GM23338 (cell line): ENCODE results near the gene KCNJ10. TPM values are rescaled to one million over a fixed set of nuclear protein-coding genes. Genes with fewer than 3 reads are reported as not detected.

ENCODE experiments used
- ATAC-seq: fragments of 200-7000 bp; cut with Tn5 transposase; 3 replicates; pipeline ENCODE4 v1.9.1; 2020
- DNase-seq: peaks from one replicate; pipeline ENCODE4 v3.0.0-alpha.2; 2015; ENCODE audit warnings: low spot score
- H2AFZ ChIP-seq: fragments of 200-600 bp; sonication (generic); 2 replicates; pipeline ENCODE4 v1.8.0; 2016; ENCODE audit warnings: antibody characterized with exemption, mild to moderate bottlenecking, moderate library complexity
- H3F3A ChIP-seq: fragments of 200-600 bp; sonication (generic); replicated peaks from 2 replicates; pipeline ENCODE4 v1.8.0; 2017; ENCODE audit warnings: antibody characterized with exemption, mixed run types, low read depth
- H3K27ac ChIP-seq: fragments of 200-600 bp; sonication (generic); 2 replicates; pipeline ENCODE4 v1.6.1; 2016; ENCODE audit warnings: low read depth
- H3K27me3 ChIP-seq: fragments of 200-600 bp; sonication (generic); 2 replicates; pipeline ENCODE4 v1.8.0; 2016; ENCODE audit warnings: mild to moderate bottlenecking, mixed run types, moderate library complexity; ENCODE audit not compliant: insufficient read depth
- H3K36me3 ChIP-seq: fragments of 200-600 bp; sonication (generic); 2 replicates; pipeline ENCODE4 v1.8.0; 2016; ENCODE audit warnings: mild to moderate bottlenecking; ENCODE audit not compliant: insufficient read depth
- H3K4me1 ChIP-seq: fragments of 200-600 bp; sonication (generic); 2 replicates; pipeline ENCODE4 v1.8.0; 2016; ENCODE audit warnings: mild to moderate bottlenecking, moderate library complexity; ENCODE audit not compliant: insufficient read depth
- H3K4me2 ChIP-seq: fragments of 200-600 bp; sonication (generic); 2 replicates; pipeline ENCODE4 v1.7.1; 2017; ENCODE audit warnings: mixed run types
- H3K4me3 ChIP-seq: fragments of 200-600 bp; sonication (generic); 2 replicates; pipeline ENCODE4 v1.6.1; 2016; ENCODE audit warnings: mixed run types
- H3K79me2 ChIP-seq: fragments of 200-600 bp; sonication (generic); replicated peaks from 2 replicates; pipeline ENCODE4 v1.8.0; 2017; ENCODE audit warnings: mild to moderate bottlenecking; ENCODE audit not compliant: insufficient read depth
- H3K9me2 ChIP-seq: fragments of 200-600 bp; sonication (generic); 2 replicates; pipeline ENCODE4 v1.8.0; 2017; ENCODE audit not compliant: insufficient read depth
- H4K20me1 ChIP-seq: fragments of 200-600 bp; sonication (generic); replicated peaks from 2 replicates; pipeline ENCODE4 v1.8.0; 2017; ENCODE audit warnings: mild to moderate bottlenecking; ENCODE audit not compliant: insufficient read depth
- H3K27ac Mint-ChIP-seq: 2 replicates; pipeline ENCODE4 v1.8.0; 2020; ENCODE audit warnings: inconsistent platforms, mild to moderate bottlenecking, moderate library complexity, mixed read lengths
- H3K27me3 Mint-ChIP-seq: 3 replicates; pipeline ENCODE4 v1.8.0; 2022; ENCODE audit warnings: low read depth, mild to moderate bottlenecking, moderate library complexity, mixed read lengths, inconsistent platforms; ENCODE audit not compliant: insufficient read depth, poor library complexity
- H3K36me3 Mint-ChIP-seq: 3 replicates; pipeline ENCODE4 v1.8.0; 2021; ENCODE audit warnings: low read depth, mild to moderate bottlenecking, inconsistent platforms, moderate library complexity, mixed read lengths
- H3K4me1 Mint-ChIP-seq: 3 replicates; pipeline ENCODE4 v1.8.0; 2020; ENCODE audit warnings: mild to moderate bottlenecking, inconsistent platforms, mixed read lengths
- H3K4me3 Mint-ChIP-seq: 3 replicates; pipeline ENCODE4 v1.8.0; 2021; ENCODE audit warnings: moderate library complexity, mild to moderate bottlenecking, inconsistent platforms, mixed read lengths
- H3K9me3 Mint-ChIP-seq: 3 replicates; pipeline ENCODE4 v1.8.0; 2020; ENCODE audit warnings: moderate library complexity, mild to moderate bottlenecking, inconsistent platforms, mixed read lengths
- ETS1 ChIP-seq: IDR thresholded peaks from 2 replicates; pipeline ENCODE4 v1.6.1; 2016; ENCODE audit warnings: antibody characterized with exemption
- EZH2 ChIP-seq: fragments of 200-600 bp; sonication (generic); IDR thresholded peaks from one replicate; pipeline ENCODE4 v1.8.0; 2017; ENCODE audit warnings: antibody characterized with exemption, mild to moderate bottlenecking, low read depth; ENCODE audit not compliant: unreplicated experiment
- JUNB ChIP-seq: IDR thresholded peaks from one replicate; pipeline ENCODE4 v1.6.1; 2016; ENCODE audit warnings: antibody characterized with exemption; ENCODE audit not compliant: unreplicated experiment
- REST ChIP-seq: IDR thresholded peaks from one replicate; pipeline ENCODE4 v1.6.1; 2018; ENCODE audit warnings: antibody characterized with exemption; ENCODE audit not compliant: unreplicated experiment
- STAT1 ChIP-seq: IDR thresholded peaks from one replicate; pipeline ENCODE4 v1.6.1; 2016; ENCODE audit warnings: antibody characterized with exemption; ENCODE audit not compliant: unreplicated experiment
- ZNF114 ChIP-seq: fragments of 250-450 bp; sonication (Bioruptor Pico); IDR thresholded peaks from 2 replicates; pipeline ENCODE4 v1.5.0; 2020; ENCODE audit warnings: mild to moderate bottlenecking, moderate library complexity
- ZNF462 ChIP-seq: fragments of 250-450 bp; sonication (Bioruptor Pico); IDR thresholded peaks from 2 replicates; pipeline ENCODE4 v1.5.0; 2020; ENCODE audit warnings: mild to moderate bottlenecking, moderate library complexity
- polyA plus RNA-seq: library from polyadenylated mRNA; unstranded; fragments of >200 nt; fragmentation: Nextera tagmentation; extraction: Ambion mirVana; gene quantifications from 2 replicates; pipeline ENCODE4 v1.2.1, GENCODE V29; 2016
- total RNA-seq: library from RNA; depleted of rRNA; stranded (reverse); fragments of >200 nt; shearing (Covaris generic); gene quantifications from 2 replicates; pipeline ENCODE4 v1.2.3, GENCODE V29; 2014

KCNJ10 gene
- total and polyA plus RNA-seq, 2 experiments from 2014 or later = 1.4 to 2.8 TPM

- peaks cover 10% of the 10 kb centered on the region for H3K4me1 Mint-ChIP-seq
Observed at GRCh38 chr1:159949981-159950381, 120.0 kb downstream of the KCNJ10 start.

More at GRCh38 chr1:159949981-159950381, 120.0 kb downstream of the KCNJ10 start:
- H3K36me3 Mint-ChIP-seq = no peaks in the 10 kb centered on the region
- Histone ChIP-seq H3K36me3 (no peaks in the 10 kb centered on the region), H3K27me3 (no peaks in the 10 kb centered on the region), H2AFZ (no peak overlapping the region), H3F3A (no peaks in the 10 kb centered on the region), H3K4me3 (no peak overlapping the region), H3K79me2 (0 out of 2 replicates have a peak, but pooled peaks cover under 1% of the 10 kb centered on the region), H4K20me1 (no peaks in the 10 kb centered on the region), H3K4me1 (peaks cover 8% of the 10 kb centered on the region), H3K4me2 (no peak overlapping the region), H3K27ac (no peak overlapping the region), H3K9me2 (peaks cover 11% of the 10 kb centered on the region)
- TF ChIP-seq EZH2 (no peak), REST (no peak), JUNB (no peak), ETS1 (no peak), STAT1 (no peak), ZNF114 (CRISPR knock-in tag) (no peak), ZNF462 (CRISPR knock-in tag) (no peak)
- no peak overlapping the region for H3K27ac Mint-ChIP-seq
- DNase-seq = no peak
- H3K4me3 Mint-ChIP-seq = no peak overlapping the region
- H3K9me3 Mint-ChIP-seq = no peaks in the 10 kb centered on the region
- ATAC-seq = no peak
- peaks cover 9% of the 10 kb centered on the region for H3K27me3 Mint-ChIP-seq
